ENCODE results near the gene RHNO1. TPM values are rescaled to one million over a fixed set of nuclear protein-coding genes. Genes with fewer than 3 reads are reported as not detected.
A peak's percentile ranks its signal among the peaks of the same experiment; 100 is the strongest.

The RHNO1 gene
- total and polyA plus RNA-seq, 2 of the 13 experiments (the other 11 are each of a cell fraction or from before 2014, with no cell fraction given), result 27.2 to 49.6 TPM

GRCh38 chr12:2890388-2891239, 13.6 kb downstream of the RHNO1 start, which contains the start of gene TULP3 (continued):
- TF ChIP-seq ZBTB40 (IDR thresholded peaks at IDR 0.05), result no peak
- 0 out of 2 replicates have a peak, but pooled peaks have one; percentile 44 for TF ChIP-seq ZBTB40 (CRISPR knock-in tag; IDR thresholded peaks at IDR 0.05)
- peak; percentile 24; the same call in 1 of the 2 replicates for TF ChIP-seq ZNF235 (CRISPR knock-in tag; IDR thresholded peaks at IDR 0.05; ENCODE audit: borderline replicate concordance)
- TF ChIP-seq ZNF704 (CRISPR knock-in tag; IDR thresholded peaks at IDR 0.05; ENCODE audit: borderline replicate concordance), result peak; percentile 83
- peak; percentile 88 for TF ChIP-seq BORCS8-MEF2B (CRISPR knock-in tag; IDR thresholded peaks at IDR 0.05)
- TF ChIP-seq RNF2 (conservative IDR thresholded peaks at IDR 0.05; ENCODE audit: low read depth), result 0 out of 2 replicates have a peak, but pooled peaks have one; percentile 70
- TF ChIP-seq ZBTB7A (CRISPR knock-in tag; IDR thresholded peaks at IDR 0.05), result peak; percentile 13; the same call in 1 of the 2 replicates
- peak; percentile 26; the same call in 1 of the 2 replicates for TF ChIP-seq THRA (CRISPR knock-in tag; IDR thresholded peaks at IDR 0.05; ENCODE audit: borderline replicate concordance)
- TF ChIP-seq MLLT10 (CRISPR knock-in tag; IDR thresholded peaks at IDR 0.05), result no peak
- TF ChIP-seq GLI4 (CRISPR knock-in tag; IDR thresholded peaks at IDR 0.05; ENCODE audit: borderline replicate concordance), result peak; percentile 62; the same call in 1 of the 2 replicates
- no peak for TF ChIP-seq KDM6A (CRISPR knock-in tag; IDR thresholded peaks at IDR 0.05; ENCODE audit: low read depth)
- peak; percentile 28; the same call in 1 of the 2 replicates for TF ChIP-seq PHF21A (CRISPR knock-in tag; IDR thresholded peaks at IDR 0.05)
- no peak for TF ChIP-seq ZNF841 (CRISPR knock-in tag; IDR thresholded peaks at IDR 0.05; ENCODE audit: borderline replicate concordance)
- TF ChIP-seq RFXANK (CRISPR knock-in tag; IDR thresholded peaks at IDR 0.05), result peak; percentile 61; the same call in 1 of the 2 replicates
- TF ChIP-seq SNAPC5 (CRISPR knock-in tag; IDR thresholded peaks at IDR 0.05; ENCODE audit: borderline replicate concordance), result peak; percentile 82
